GM12872 (cell line): Measurements from ENCODE around the gene ANXA2R.
A peak's percentile ranks its signal among the peaks of the same experiment; 100 is the strongest.

ENCODE experiments used
- CTCF ChIP-seq: IDR thresholded peaks from 3 replicates; pipeline ENCODE4 v1.5.1; 2011; ENCODE audit warnings: low read depth, mild to moderate bottlenecking, low read length, moderate library complexity; ENCODE audit not compliant: insufficient read depth

ANXA2R gene

GRCh38 chr5:43000111-43000840 is 39.8 kb downstream of the ANXA2R start:
- no peak for TF ChIP-seq CTCF

GRCh38 chr5:42995360-42995751 is 44.8 kb downstream of the ANXA2R start:
- TF ChIP-seq CTCF: no peak

- TF ChIP-seq CTCF: peak; percentile 89
These were observed 45.4 kb downstream of the ANXA2R start for GRCh38 chr5:42994555-42995359.

GRCh38 chr5:42994246-42994554 is 45.9 kb downstream of the ANXA2R start:
- TF ChIP-seq CTCF: no peak

GRCh38 chr5:42993516-42994245 is 46.4 kb downstream of the ANXA2R start:
- no peak; the same call in 1 of the 3 replicates for TF ChIP-seq CTCF

- peak; percentile 10; the same call in 1 of the 3 replicates for TF ChIP-seq CTCF
These were observed 47.8 kb downstream of the ANXA2R start for GRCh38 chr5:42992088-42992879.
